ENCODE measurements around the gene MATCAP1.
A peak's percentile ranks its signal among the peaks of the same experiment; 100 is the strongest.

The MATCAP1 gene

GRCh38 chr16:67213197-67214019 lies 29.6 kb upstream of the MATCAP1 start:
- FAIRE-seq (no peak), DNase-seq (ENCODE audit: insufficient read length, low spot score) (no peak)
- TF ChIP-seq POLR2A (IDR thresholded peaks at IDR 0.05; ENCODE audit: low read depth, low read length) = no peak

GRCh38 chr16:67212766-67213165 lies 29.0 kb upstream of the MATCAP1 start:
- DNase-seq (ENCODE audit: insufficient read length, low spot score) = no peak
- FAIRE-seq = no peak
- TF ChIP-seq POLR2A (IDR thresholded peaks at IDR 0.05; ENCODE audit: low read depth, low read length) = no peak

GRCh38 chr16:67211674-67212073 lies 27.9 kb upstream of the MATCAP1 start:
- TF ChIP-seq POLR2A (IDR thresholded peaks at IDR 0.05; ENCODE audit: low read depth, low read length) = no peak
- FAIRE-seq = no peak
- DNase-seq (ENCODE audit: insufficient read length, low spot score) = no peak

- no peak for FAIRE-seq
- no peak for DNase-seq (ENCODE audit: insufficient read length, low spot score)
- TF ChIP-seq POLR2A (IDR thresholded peaks at IDR 0.05; ENCODE audit: low read depth, low read length) = no peak
Observed at GRCh38 chr16:67210069-67210937, 26.5 kb upstream of the MATCAP1 start.

- DNase-seq (ENCODE audit: insufficient read length, low spot score) (no peak), FAIRE-seq (no peak)
- TF ChIP-seq POLR2A (IDR thresholded peaks at IDR 0.05; ENCODE audit: low read depth, low read length) = no peak
Observed at GRCh38 chr16:67209565-67209964, 25.8 kb upstream of the MATCAP1 start.

GRCh38 chr16:67208154-67208896 lies 24.6 kb upstream of the MATCAP1 start:
- FAIRE-seq (no peak), DNase-seq (ENCODE audit: insufficient read length, low spot score) (no peak)
- TF ChIP-seq POLR2A (IDR thresholded peaks at IDR 0.05; ENCODE audit: low read depth, low read length) = no peak

GRCh38 chr16:67207249-67208091 lies 23.7 kb upstream of the MATCAP1 start:
- TF ChIP-seq POLR2A (IDR thresholded peaks at IDR 0.05; ENCODE audit: low read depth, low read length) = no peak
- FAIRE-seq = no peak
- DNase-seq (ENCODE audit: insufficient read length, low spot score) = peak; percentile 89

- FAIRE-seq = no peak
- TF ChIP-seq POLR2A (IDR thresholded peaks at IDR 0.05; ENCODE audit: low read depth, low read length) = no peak
- peak; percentile 80 for DNase-seq (ENCODE audit: insufficient read length, low spot score)
Observed at GRCh38 chr16:67206838-67207248, 23.1 kb upstream of the MATCAP1 start.

- TF ChIP-seq POLR2A (IDR thresholded peaks at IDR 0.05; ENCODE audit: low read depth, low read length) = no peak
- DNase-seq (ENCODE audit: insufficient read length, low spot score) (no peak), FAIRE-seq (no peak)
Observed at GRCh38 chr16:67206129-67206837, 22.5 kb upstream of the MATCAP1 start.

GRCh38 chr16:67204076-67204475 lies 20.3 kb upstream of the MATCAP1 start:
- DNase-seq (ENCODE audit: insufficient read length, low spot score) (no peak), FAIRE-seq (no peak)
- TF ChIP-seq POLR2A (IDR thresholded peaks at IDR 0.05; ENCODE audit: low read depth, low read length) = no peak

GRCh38 chr16:67202956-67203493 lies 19.3 kb upstream of the MATCAP1 start:
- DNase-seq (ENCODE audit: insufficient read length, low spot score) (no peak), FAIRE-seq (no peak)

GRCh38 chr16:67202426-67202825 lies 18.7 kb upstream of the MATCAP1 start:
- no peak for TF ChIP-seq POLR2A (IDR thresholded peaks at IDR 0.05; ENCODE audit: low read depth, low read length)
- FAIRE-seq (no peak), DNase-seq (ENCODE audit: insufficient read length, low spot score) (no peak)

More at GRCh38 chr16:67202956-67203493, 19.3 kb upstream of the MATCAP1 start:
- no peak for TF ChIP-seq POLR2A (IDR thresholded peaks at IDR 0.05; ENCODE audit: low read depth, low read length)
